LNCAP (cell line): ENCODE measurements around the gene LAMB1.

Experiments used
- TF ChIP-seq, protein P1 (sequence below): fragments of 450-650 bp; IDR thresholded peaks from 2 replicates; pipeline ENCODE4 v1.5.1; 2017; ENCODE audit warnings: mild to moderate bottlenecking

LAMB1 gene

DNA sequence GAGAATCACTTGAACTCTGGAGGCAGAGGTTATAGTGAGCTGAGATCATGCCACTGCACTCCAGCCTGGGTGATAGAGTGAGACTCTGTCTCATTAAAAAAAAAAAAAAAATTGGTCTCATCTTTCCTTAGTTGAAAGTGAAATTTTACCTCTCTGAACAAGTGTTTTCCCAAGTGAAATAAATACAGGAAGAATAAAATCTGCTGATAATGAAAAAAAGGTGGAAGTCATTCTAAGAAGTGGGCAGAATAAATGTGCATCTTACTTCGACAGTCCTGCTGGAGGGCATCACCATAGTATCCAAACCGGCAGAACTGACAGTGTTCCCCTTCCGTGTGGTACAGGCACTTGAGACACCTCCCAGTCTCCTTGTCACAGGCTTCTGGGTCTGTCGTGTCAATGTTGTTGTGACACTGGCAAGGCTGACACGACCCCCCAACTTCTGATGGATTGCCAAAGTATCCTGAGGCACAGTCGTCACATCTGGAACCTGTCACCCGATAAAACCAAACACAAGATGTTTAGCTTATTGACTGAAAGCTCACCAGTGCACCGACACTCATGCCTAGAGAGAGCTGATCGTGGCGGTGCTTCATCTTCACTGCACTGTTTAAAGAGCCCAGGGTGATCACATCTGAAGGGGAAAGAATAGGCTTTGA, 49.6 kb downstream of the LAMB1 start:
- TF ChIP-seq, protein P1, sequence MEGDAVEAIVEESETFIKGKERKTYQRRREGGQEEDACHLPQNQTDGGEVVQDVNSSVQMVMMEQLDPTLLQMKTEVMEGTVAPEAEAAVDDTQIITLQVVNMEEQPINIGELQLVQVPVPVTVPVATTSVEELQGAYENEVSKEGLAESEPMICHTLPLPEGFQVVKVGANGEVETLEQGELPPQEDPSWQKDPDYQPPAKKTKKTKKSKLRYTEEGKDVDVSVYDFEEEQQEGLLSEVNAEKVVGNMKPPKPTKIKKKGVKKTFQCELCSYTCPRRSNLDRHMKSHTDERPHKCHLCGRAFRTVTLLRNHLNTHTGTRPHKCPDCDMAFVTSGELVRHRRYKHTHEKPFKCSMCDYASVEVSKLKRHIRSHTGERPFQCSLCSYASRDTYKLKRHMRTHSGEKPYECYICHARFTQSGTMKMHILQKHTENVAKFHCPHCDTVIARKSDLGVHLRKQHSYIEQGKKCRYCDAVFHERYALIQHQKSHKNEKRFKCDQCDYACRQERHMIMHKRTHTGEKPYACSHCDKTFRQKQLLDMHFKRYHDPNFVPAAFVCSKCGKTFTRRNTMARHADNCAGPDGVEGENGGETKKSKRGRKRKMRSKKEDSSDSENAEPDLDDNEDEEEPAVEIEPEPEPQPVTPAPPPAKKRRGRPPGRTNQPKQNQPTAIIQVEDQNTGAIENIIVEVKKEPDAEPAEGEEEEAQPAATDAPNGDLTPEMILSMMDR: no peak

- TF ChIP-seq, protein P1: no peak
These were observed 51.1 kb downstream of the LAMB1 start for GRCh38 chr7:107951896-107952295.

DNA sequence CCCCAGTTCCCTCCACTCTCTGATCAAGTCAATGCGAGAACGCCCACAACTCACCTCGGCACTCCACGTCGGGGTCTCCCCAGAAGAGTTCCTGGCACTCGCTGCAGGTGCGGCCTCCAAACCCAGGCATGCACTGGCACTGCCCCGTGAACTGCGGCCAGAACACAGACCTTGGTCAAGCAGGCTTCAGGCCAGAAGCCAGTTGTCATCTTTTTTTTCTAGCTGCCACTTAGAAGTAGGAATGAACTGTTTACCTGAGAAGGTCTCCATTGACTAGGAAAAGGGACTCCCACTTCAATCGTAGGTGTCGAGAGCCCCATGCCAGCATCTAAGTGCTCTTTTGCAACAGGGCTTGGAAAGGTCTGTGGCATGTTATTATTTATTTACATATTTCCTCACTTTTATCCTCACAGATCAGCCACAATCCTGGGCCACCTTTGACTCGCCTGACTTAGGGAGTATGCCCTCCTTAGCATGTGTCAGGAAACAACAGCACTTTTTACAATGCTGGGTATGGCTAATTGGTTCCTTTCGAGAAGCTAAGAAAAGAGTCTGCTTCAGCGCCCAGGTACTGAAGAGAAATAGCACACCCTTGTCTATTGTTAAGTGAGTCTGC, 51.7 kb downstream of the LAMB1 start:
- TF ChIP-seq, protein P1: no peak

GRCh38 chr7:107949443-107949935, 53.5 kb downstream of the LAMB1 start:
- TF ChIP-seq, protein P1: no peak

GRCh38 chr7:107948645-107949442, 54.1 kb downstream of the LAMB1 start:
- TF ChIP-seq, protein P1: no peak

DNA sequence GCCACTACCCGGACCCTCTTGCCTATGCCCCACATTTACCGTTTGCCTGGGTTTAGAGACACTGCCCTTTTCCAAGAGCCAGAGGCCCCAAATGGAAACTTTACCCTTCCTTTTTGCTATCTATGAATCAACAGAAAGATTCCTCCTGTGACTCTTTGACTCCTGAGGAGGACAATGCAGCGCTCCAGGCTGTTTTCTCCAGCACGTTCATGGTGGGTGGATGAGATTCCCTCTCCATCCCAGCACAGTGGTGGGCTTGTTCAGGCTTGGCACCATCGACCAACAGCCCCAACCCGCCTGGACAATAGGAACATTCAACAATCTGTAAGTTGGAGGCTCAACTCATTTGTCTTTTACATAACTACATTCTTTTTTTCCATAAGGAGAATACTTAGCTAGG, 56.1 kb downstream of the LAMB1 start:
- TF ChIP-seq, protein P1: no peak

- TF ChIP-seq, protein P1: no peak
These were observed 56.5 kb downstream of the LAMB1 start for GRCh38 chr7:107946451-107946850.
